MM.1S (cell line): ENCODE data around the gene AGO3.

Source experiments
- DNase-seq: peaks from one replicate; pipeline ENCODE4 v3.0.0-alpha.2; 2015
- H2AFZ ChIP-seq: fragments of 300-600 bp; sonication (generic); 2 replicates; pipeline ENCODE4 v1.6.0; 2016; ENCODE audit warnings: antibody characterized with exemption, low read length
- H3F3A ChIP-seq: fragments of 300-600 bp; sonication (generic); 2 replicates; pipeline ENCODE4 v1.6.1; 2016; ENCODE audit warnings: mild to moderate bottlenecking, antibody characterized with exemption, low read length, moderate library complexity, mixed read lengths; ENCODE audit not compliant: insufficient read depth
- H3K27ac ChIP-seq: fragments of 300-600 bp; sonication (generic); 2 replicates; pipeline ENCODE4 v1.5.1; 2016; ENCODE audit warnings: mild to moderate bottlenecking, low read length
- H3K27me3 ChIP-seq: fragments of 300-600 bp; sonication (generic); replicated peaks from 2 replicates; pipeline ENCODE4 v1.6.0; 2016; ENCODE audit warnings: low read length; ENCODE audit not compliant: insufficient read depth
- H3K36me3 ChIP-seq: fragments of 300-600 bp; sonication (generic); replicated peaks from 2 replicates; pipeline ENCODE4 v1.6.1; 2016; ENCODE audit warnings: mild to moderate bottlenecking, low read length, mixed read lengths; ENCODE audit not compliant: insufficient read depth
- H3K4me1 ChIP-seq: fragments of 300-600 bp; sonication (generic); 2 replicates; pipeline ENCODE4 v1.6.1; 2016; ENCODE audit warnings: low read length, mixed read lengths
- H3K4me2 ChIP-seq: fragments of 300-600 bp; sonication (generic); 2 replicates; pipeline ENCODE4 v1.6.0; 2016; ENCODE audit warnings: low read depth, low read length
- H3K4me3 ChIP-seq: fragments of 300-600 bp; sonication (generic); 2 replicates; pipeline ENCODE4 v1.5.1; 2016; ENCODE audit warnings: low read length, mixed read lengths
- H3K79me2 ChIP-seq: fragments of 300-600 bp; sonication (generic); 2 replicates; pipeline ENCODE4 v1.6.1; 2016; ENCODE audit warnings: mixed run types, low read length, mixed read lengths
- H3K9ac ChIP-seq: fragments of 300-600 bp; sonication (generic); 2 replicates; pipeline ENCODE4 v1.6.1; 2016; ENCODE audit warnings: low read length, mixed read lengths
- H3K9me2 ChIP-seq: fragments of 300-600 bp; sonication (generic); replicated peaks from 2 replicates; pipeline ENCODE4 v1.6.1; 2016; ENCODE audit warnings: mild to moderate bottlenecking, low read length, mixed read lengths; ENCODE audit not compliant: insufficient read depth
- H3K9me3 ChIP-seq: fragments of 300-600 bp; sonication (generic); replicated peaks from 2 replicates; pipeline ENCODE4 v1.6.1; 2016; ENCODE audit warnings: mild to moderate bottlenecking, low read length, mixed read lengths; ENCODE audit not compliant: insufficient read depth
- H4K20me1 ChIP-seq: fragments of 300-600 bp; sonication (generic); 2 replicates; pipeline ENCODE4 v1.6.1; 2016; ENCODE audit warnings: mild to moderate bottlenecking, low read length, moderate library complexity, mixed read lengths; ENCODE audit not compliant: insufficient read depth
- EZH2 ChIP-seq: fragments of 300-600 bp; sonication (generic); optimal IDR thresholded peaks from 2 replicates; pipeline ENCODE3; 2017; ENCODE audit warnings: low read depth, mild to moderate bottlenecking, antibody characterized with exemption, low read length, mixed read lengths
- EZH2phosphoT487 ChIP-seq: fragments of 300-600 bp; sonication (generic); IDR thresholded peaks from 2 replicates; pipeline ENCODE4 v1.6.1; 2018; ENCODE audit warnings: antibody characterized with exemption, low read length
- TF ChIP-seq, protein P1 (sequence below): fragments of 300-600 bp; sonication (generic); IDR thresholded peaks from 2 replicates; pipeline ENCODE4 v1.5.1; 2016; ENCODE audit warnings: antibody characterized with exemption, low read length, mixed read lengths

The AGO3 gene

DNA sequence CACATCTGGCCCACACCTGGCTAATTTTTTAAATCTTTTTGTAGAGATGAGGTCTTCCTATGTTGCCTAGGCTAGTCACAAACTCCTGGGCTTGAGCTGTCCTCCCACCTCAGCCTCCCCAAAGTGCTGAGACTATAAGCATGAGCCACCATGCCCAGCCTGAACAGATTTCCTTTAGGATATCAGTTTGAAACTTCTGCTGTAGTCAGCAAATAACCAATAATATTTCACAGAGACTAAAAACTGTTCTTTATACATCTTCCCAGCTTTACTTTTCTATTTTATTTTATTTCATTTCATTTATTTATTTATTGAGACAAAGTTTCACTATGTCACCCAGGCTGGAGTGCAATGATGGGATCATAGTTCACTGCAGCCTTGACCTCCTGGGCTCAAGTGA lies 123.1 kb downstream of the AGO3 start:
- Histone ChIP-seq H3K4me3 (no peak overlapping the region), H3K79me2 (no peaks in the 10 kb centered on the region)

DNA sequence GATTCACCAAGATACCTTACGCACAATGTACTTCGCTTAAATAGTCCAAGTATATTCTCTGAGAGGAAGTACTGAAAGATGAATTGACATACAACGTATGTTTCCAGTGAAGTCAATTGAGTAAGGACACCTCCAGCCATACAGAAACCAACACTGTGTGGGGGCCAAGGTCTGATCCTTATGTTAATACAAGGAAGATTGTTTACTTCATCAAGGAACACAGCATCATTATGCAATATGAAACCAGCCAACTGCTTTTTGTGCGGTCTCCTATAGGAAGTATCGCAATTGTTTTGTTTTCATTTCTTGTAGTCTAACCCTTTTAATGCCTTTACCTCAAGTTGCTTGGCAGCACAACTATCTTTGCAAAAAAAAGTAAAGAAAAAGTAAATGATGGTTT lies 124.8 kb downstream of the AGO3 start:
- Histone ChIP-seq H3K27me3 (no peaks in the 10 kb centered on the region), H3K4me3 (no peak overlapping the region), H3K4me1 (no peaks in the 10 kb centered on the region), H2AFZ (no peak overlapping the region), H4K20me1 (0 out of 2 replicates have a peak, but pooled peaks cover 3% of the 10 kb centered on the region), H3K27ac (no peak overlapping the region), H3K9me3 (no peaks in the 10 kb centered on the region), H3K79me2 (no peaks in the 10 kb centered on the region), H3K9me2 (no peaks in the 10 kb centered on the region), H3K4me2 (no peak overlapping the region), H3K36me3 (no peaks in the 10 kb centered on the region), H3F3A (no peaks in the 10 kb centered on the region), H3K9ac (no peak overlapping the region)
- TF ChIP-seq EZH2phosphoT487, result no peak
- TF ChIP-seq, protein P1, sequence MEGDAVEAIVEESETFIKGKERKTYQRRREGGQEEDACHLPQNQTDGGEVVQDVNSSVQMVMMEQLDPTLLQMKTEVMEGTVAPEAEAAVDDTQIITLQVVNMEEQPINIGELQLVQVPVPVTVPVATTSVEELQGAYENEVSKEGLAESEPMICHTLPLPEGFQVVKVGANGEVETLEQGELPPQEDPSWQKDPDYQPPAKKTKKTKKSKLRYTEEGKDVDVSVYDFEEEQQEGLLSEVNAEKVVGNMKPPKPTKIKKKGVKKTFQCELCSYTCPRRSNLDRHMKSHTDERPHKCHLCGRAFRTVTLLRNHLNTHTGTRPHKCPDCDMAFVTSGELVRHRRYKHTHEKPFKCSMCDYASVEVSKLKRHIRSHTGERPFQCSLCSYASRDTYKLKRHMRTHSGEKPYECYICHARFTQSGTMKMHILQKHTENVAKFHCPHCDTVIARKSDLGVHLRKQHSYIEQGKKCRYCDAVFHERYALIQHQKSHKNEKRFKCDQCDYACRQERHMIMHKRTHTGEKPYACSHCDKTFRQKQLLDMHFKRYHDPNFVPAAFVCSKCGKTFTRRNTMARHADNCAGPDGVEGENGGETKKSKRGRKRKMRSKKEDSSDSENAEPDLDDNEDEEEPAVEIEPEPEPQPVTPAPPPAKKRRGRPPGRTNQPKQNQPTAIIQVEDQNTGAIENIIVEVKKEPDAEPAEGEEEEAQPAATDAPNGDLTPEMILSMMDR, result no peak
- DNase-seq, result no peak

More for the DNA sequence above, 123.1 kb downstream of the AGO3 start:
- H3K27me3 ChIP-seq, result no peaks in the 10 kb centered on the region
- no peaks in the 10 kb centered on the region for H3K36me3 ChIP-seq
- no peaks in the 10 kb centered on the region for H3F3A ChIP-seq
- H3K9me2 ChIP-seq, result no peaks in the 10 kb centered on the region
- H3K27ac ChIP-seq, result no peak overlapping the region
- H3K9ac ChIP-seq, result no peak overlapping the region
- H2AFZ ChIP-seq, result no peak overlapping the region
- no peaks in the 10 kb centered on the region for H3K4me1 ChIP-seq
- H3K4me2 ChIP-seq, result no peak overlapping the region
- DNase-seq, result no peak
- H4K20me1 ChIP-seq, result 0 out of 2 replicates have a peak, but pooled peaks cover 3% of the 10 kb centered on the region
- TF ChIP-seq, protein P1, result no peak
- H3K9me3 ChIP-seq, result no peaks in the 10 kb centered on the region

DNA sequence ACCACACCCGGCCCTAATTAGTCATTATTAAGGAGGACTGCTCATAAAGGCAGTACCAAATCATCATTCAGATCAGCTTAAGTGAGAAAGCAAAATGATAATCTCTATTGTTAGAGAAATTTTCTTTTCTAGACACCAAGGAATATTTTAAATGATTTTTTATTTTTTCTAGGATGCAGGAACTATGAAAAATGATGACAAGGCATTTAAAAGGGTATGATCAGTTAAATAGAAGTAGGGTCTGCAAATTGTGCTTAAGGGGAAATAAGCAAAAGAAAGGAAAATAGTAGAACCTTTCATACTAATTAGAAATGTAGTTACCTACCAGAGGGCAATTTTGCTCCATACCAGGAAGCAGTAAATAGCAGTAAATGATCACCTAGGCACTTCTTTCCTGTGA lies 131.4 kb downstream of the AGO3 start:
- Histone ChIP-seq H3K4me1 (no peaks in the 10 kb centered on the region), H3K79me2 (no peaks in the 10 kb centered on the region), H3K27me3 (no peaks in the 10 kb centered on the region), H3K27ac (no peak overlapping the region), H3K9me2 (no peaks in the 10 kb centered on the region), H4K20me1 (no peaks in the 10 kb centered on the region), H3K36me3 (no peaks in the 10 kb centered on the region), H3K4me2 (no peak overlapping the region), H2AFZ (no peak overlapping the region), H3K4me3 (no peak overlapping the region), H3K9ac (no peak overlapping the region), H3F3A (no peaks in the 10 kb centered on the region), H3K9me3 (no peaks in the 10 kb centered on the region)
- DNase-seq, result no peak
- TF ChIP-seq EZH2phosphoT487, result no peak
- TF ChIP-seq, protein P1, result no peak
- TF ChIP-seq EZH2, result no peak

DNA sequence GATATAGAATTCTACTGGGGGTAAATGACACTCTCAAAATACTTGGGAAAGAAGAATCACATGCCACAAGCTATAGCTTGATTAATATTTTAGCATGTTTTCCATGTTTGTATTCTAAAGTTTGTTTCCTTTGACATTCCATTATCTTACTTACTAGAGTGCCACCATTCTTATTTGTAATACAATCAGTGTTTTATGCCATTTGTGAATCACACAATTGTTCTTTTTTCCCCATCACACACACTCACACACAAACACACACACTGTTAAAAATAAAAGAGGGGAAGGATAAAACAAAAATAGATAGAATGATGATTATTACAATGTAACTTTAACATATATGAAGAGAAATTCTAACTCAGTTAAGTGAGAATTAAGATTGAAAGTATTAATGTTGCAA lies 137.0 kb downstream of the AGO3 start:
- no peak for DNase-seq
- TF ChIP-seq EZH2 (no peak), EZH2phosphoT487 (no peak)
- TF ChIP-seq, protein P1, result no peak
- no peaks in the 10 kb centered on the region for H3K9me2 ChIP-seq

More for the DNA sequence above, 137.0 kb downstream of the AGO3 start:
- Histone ChIP-seq H4K20me1 (no peaks in the 10 kb centered on the region), H3K79me2 (no peaks in the 10 kb centered on the region), H3K27me3 (no peaks in the 10 kb centered on the region), H3F3A (no peaks in the 10 kb centered on the region), H3K4me2 (no peak overlapping the region), H3K27ac (no peak overlapping the region), H3K9ac (no peak overlapping the region), H3K9me3 (no peaks in the 10 kb centered on the region), H2AFZ (no peak overlapping the region), H3K4me1 (no peaks in the 10 kb centered on the region), H3K4me3 (no peak overlapping the region), H3K36me3 (no peaks in the 10 kb centered on the region)
